WTC11 (cell line): ENCODE results near the gene HAUS8. TPM values are rescaled to one million over a fixed set of nuclear protein-coding genes. Genes with fewer than 3 reads are reported as not detected.

ENCODE experiments used
- ATAC-seq: fragments of 200-7000 bp; cut with Tn5 transposase; 2 replicates; pipeline ENCODE4 v1.10.0; 2021; ENCODE audit warnings: mild to moderate bottlenecking, moderate library complexity
- CTCF ChIA-PET: fragments of 300-600 bp; sonication (Branson Sonifier 250); formaldehyde crosslinking; loops from one replicate; lab custom pipeline; 2021; ENCODE audit warnings: antibody characterized with exemption; lab: Charles Lee
- POLR2A ChIA-PET: fragments of 350-600 bp; sonication (Branson Sonifier 250); formaldehyde crosslinking; loops from one replicate; lab custom pipeline; 2021; ENCODE audit warnings: antibody characterized with exemption; lab: Charles Lee
- DNase-seq: peaks from one replicate; pipeline ENCODE4 v3.0.0; 2021; ENCODE audit warnings: low spot score
- H3K27ac Mint-ChIP-seq: 2 replicates; pipeline ENCODE4 v1.8.0; 2021; ENCODE audit warnings: mixed read lengths
- H3K27me3 Mint-ChIP-seq: 2 replicates; pipeline ENCODE4 v1.8.0; 2021; ENCODE audit warnings: low read depth, mild to moderate bottlenecking, moderate library complexity, mixed read lengths
- H3K36me3 Mint-ChIP-seq: 2 replicates; pipeline ENCODE4 v1.8.0; 2021; ENCODE audit warnings: mixed read lengths
- H3K4me1 Mint-ChIP-seq: 2 replicates; pipeline ENCODE4 v1.8.0; 2022; ENCODE audit warnings: mixed read lengths
- H3K4me3 Mint-ChIP-seq: 2 replicates; pipeline ENCODE4 v1.8.0; 2021; ENCODE audit warnings: mild to moderate bottlenecking, moderate library complexity, mixed read lengths
- H3K9me3 Mint-ChIP-seq: 2 replicates; pipeline ENCODE4 v1.8.0; 2021; ENCODE audit warnings: mixed read lengths
- AR ChIP-seq: fragments of 250-450 bp; sonication (Bioruptor Pico); IDR thresholded peaks from 2 replicates; pipeline ENCODE4 v1.9.0; 2021; ENCODE audit warnings: mild to moderate bottlenecking
- ATF6 ChIP-seq: sonication (generic); formaldehyde crosslinking; IDR thresholded peaks from 2 replicates; pipeline ENCODE4 v1.8.1; 2023; ENCODE audit warnings: mild to moderate bottlenecking, missing genetic modification reagents
- CREB1 ChIP-seq: sonication (generic); formaldehyde crosslinking; IDR thresholded peaks from 2 replicates; pipeline ENCODE4 v1.8.0; 2023; ENCODE audit warnings: mild to moderate bottlenecking, missing genetic modification reagents
- CREM ChIP-seq: sonication (generic); formaldehyde crosslinking; IDR thresholded peaks from 2 replicates; pipeline ENCODE4 v1.8.1; 2022; ENCODE audit warnings: mild to moderate bottlenecking, missing genetic modification reagents, moderate library complexity
- E2F1 ChIP-seq: sonication (generic); formaldehyde crosslinking; IDR thresholded peaks from 2 replicates; pipeline ENCODE4 v1.8.0; 2022; ENCODE audit warnings: mild to moderate bottlenecking, missing genetic modification reagents
- E2F4 ChIP-seq: sonication (generic); formaldehyde crosslinking; IDR thresholded peaks from 2 replicates; pipeline ENCODE4 v1.8.1; 2022; ENCODE audit warnings: low read depth, mild to moderate bottlenecking, moderate library complexity, missing genetic modification reagents, borderline replicate concordance
- ERG ChIP-seq: fragments of 250-450 bp; sonication (Bioruptor Pico); IDR thresholded peaks from 2 replicates; pipeline ENCODE4 v1.8.0; 2021; ENCODE audit warnings: mild to moderate bottlenecking
- ETV6 ChIP-seq: sonication (generic); formaldehyde crosslinking; IDR thresholded peaks from 2 replicates; pipeline ENCODE4 v1.8.1; 2022; ENCODE audit warnings: mild to moderate bottlenecking, missing genetic modification reagents
- FOXK1 ChIP-seq: sonication (generic); formaldehyde crosslinking; IDR thresholded peaks from 2 replicates; pipeline ENCODE4 v1.8.0; 2022; ENCODE audit warnings: mild to moderate bottlenecking, moderate library complexity, missing genetic modification reagents
- GABPB1 ChIP-seq: sonication (generic); formaldehyde crosslinking; IDR thresholded peaks from 2 replicates; pipeline ENCODE4 v1.8.1; 2023; ENCODE audit warnings: mild to moderate bottlenecking, missing genetic modification reagents
- GRHL2 ChIP-seq: fragments of 250-450 bp; sonication (Bioruptor Pico); IDR thresholded peaks from 2 replicates; pipeline ENCODE4 v1.8.0; 2022; ENCODE audit warnings: mild to moderate bottlenecking, moderate library complexity; ENCODE audit not compliant: insufficient replicate concordance, severe bottlenecking
- GTF2I ChIP-seq: fragments of 250-450 bp; sonication (Bioruptor Pico); conservative IDR thresholded peaks from 2 replicates; pipeline ENCODE4 v1.4.0; 2021; ENCODE audit warnings: mild to moderate bottlenecking
- HMGA2 ChIP-seq: fragments of 250-450 bp; sonication (Bioruptor Pico); IDR thresholded peaks from 2 replicates; pipeline ENCODE4 v1.4.0; 2021; ENCODE audit warnings: mild to moderate bottlenecking, moderate library complexity
- IRF1 ChIP-seq: sonication (generic); formaldehyde crosslinking; IDR thresholded peaks from 2 replicates; pipeline ENCODE4 v1.8.0; 2023; ENCODE audit warnings: missing genetic modification reagents
- NFYB ChIP-seq: sonication (generic); formaldehyde crosslinking; conservative IDR thresholded peaks from 2 replicates; pipeline ENCODE4 v1.8.0; 2022; ENCODE audit warnings: low read depth, missing genetic modification reagents
- SMAD4 ChIP-seq: sonication (generic); formaldehyde crosslinking; IDR thresholded peaks from 2 replicates; pipeline ENCODE4 v1.8.0; 2022; ENCODE audit warnings: mild to moderate bottlenecking, missing genetic modification reagents
- TCF7 ChIP-seq: sonication (generic); formaldehyde crosslinking; IDR thresholded peaks from 2 replicates; pipeline ENCODE4 v1.8.0; 2022; ENCODE audit warnings: mild to moderate bottlenecking, low read depth, missing genetic modification reagents, moderate library complexity
- TEAD4 ChIP-seq: sonication (generic); formaldehyde crosslinking; IDR thresholded peaks from 2 replicates; pipeline ENCODE4 v1.8.0; 2022; ENCODE audit warnings: mild to moderate bottlenecking, missing genetic modification reagents
- USF2 ChIP-seq: sonication (generic); formaldehyde crosslinking; IDR thresholded peaks from 2 replicates; pipeline ENCODE4 v1.8.1; 2023; ENCODE audit warnings: mild to moderate bottlenecking, missing genetic modification reagents, moderate library complexity
- ZBTB21 ChIP-seq: sonication (generic); formaldehyde crosslinking; IDR thresholded peaks from 2 replicates; pipeline ENCODE4 v1.8.1; 2023; ENCODE audit warnings: mild to moderate bottlenecking, missing genetic modification reagents, borderline replicate concordance
- ZNF219 ChIP-seq: sonication (generic); formaldehyde crosslinking; IDR thresholded peaks from 2 replicates; pipeline ENCODE4 v1.8.0; 2023; ENCODE audit warnings: missing genetic modification reagents, mild to moderate bottlenecking, borderline replicate concordance
- ZNF416 ChIP-seq: fragments of 250-450 bp; sonication (Bioruptor Pico); IDR thresholded peaks from 2 replicates; pipeline ENCODE4 v1.9.0; 2021; ENCODE audit warnings: mild to moderate bottlenecking, inconsistent platforms
- ZNF423 ChIP-seq: fragments of 250-450 bp; sonication (Bioruptor Pico); IDR thresholded peaks from 2 replicates; pipeline ENCODE4 v2.1.2; 2022; ENCODE audit warnings: mild to moderate bottlenecking, moderate library complexity
- ZNF671 ChIP-seq: fragments of 250-450 bp; sonication (Bioruptor Pico); IDR thresholded peaks from 2 replicates; pipeline ENCODE4 v1.8.0; 2021; ENCODE audit warnings: mild to moderate bottlenecking
- total RNA-seq: library from RNA; stranded (reverse); gene quantifications from 3 replicates; pipeline ENCODE4 v1.2.3, GENCODE V29; 2021

HAUS8 gene
- total RNA-seq, 1 experiment from 2014 or later = 29.7 TPM

- Mint-ChIP-seq H3K4me3 (no peak overlapping the region), H3K36me3 (peaks cover 27% of the 10 kb centered on the region), H3K27me3 (peaks cover 32% of the 10 kb centered on the region), H3K9me3 (peaks cover 36% of the 10 kb centered on the region), H3K4me1 (peaks cover 8% of the 10 kb centered on the region), H3K27ac (no peak overlapping the region)
- ATAC-seq (no peak), DNase-seq (no peak)
- CTCF ChIA-PET = no interaction called here
- POLR2A ChIA-PET = no interaction called here
- no peak for TF ChIP-seq ZNF219 (CRISPR knock-in tag)
- no peak for TF ChIP-seq ZNF671
- no peak for TF ChIP-seq CREM (CRISPR knock-in tag)
- no peak for TF ChIP-seq ZNF423 (CRISPR knock-in tag)
- no peak for TF ChIP-seq ETV6 (CRISPR knock-in tag)
- no peak for TF ChIP-seq USF2 (CRISPR knock-in tag)
- TF ChIP-seq ERG (CRISPR knock-in tag) = no peak
- no peak for TF ChIP-seq NFYB
- no peak for TF ChIP-seq ZBTB21
- no peak for TF ChIP-seq IRF1
- no peak for TF ChIP-seq ZNF416 (CRISPR knock-in tag)
- no peak for TF ChIP-seq E2F1 (CRISPR knock-in tag)
- TF ChIP-seq TEAD4 (CRISPR knock-in tag) = no peak
- TF ChIP-seq GABPB1 (CRISPR knock-in tag) = no peak
Observed at GRCh38 chr19:17021793-17022590, 53.3 kb downstream of the HAUS8 start.

- Mint-ChIP-seq H3K9me3 (peaks cover 42% of the 10 kb centered on the region), H3K27ac (no peak overlapping the region), H3K4me3 (no peak overlapping the region), H3K4me1 (peaks cover 8% of the 10 kb centered on the region), H3K36me3 (peaks cover 27% of the 10 kb centered on the region), H3K27me3 (peaks cover 32% of the 10 kb centered on the region)
- ATAC-seq (no peak), DNase-seq (no peak)
- ChIA-PET CTCF (no interaction called here), POLR2A (no interaction called here)
- no peak for TF ChIP-seq SMAD4 (CRISPR knock-in tag)
- TF ChIP-seq CREB1 (CRISPR knock-in tag) = no peak
- TF ChIP-seq TCF7 = no peak
- no peak for TF ChIP-seq GRHL2 (CRISPR knock-in tag)
- no peak for TF ChIP-seq ZNF423 (CRISPR knock-in tag)
- no peak for TF ChIP-seq ATF6 (CRISPR knock-in tag)
- no peak for TF ChIP-seq E2F4 (CRISPR knock-in tag)
- TF ChIP-seq CREM (CRISPR knock-in tag) = no peak
- no peak for TF ChIP-seq GTF2I (CRISPR knock-in tag)
- TF ChIP-seq AR (CRISPR knock-in tag) = no peak
- no peak for TF ChIP-seq FOXK1
- no peak for TF ChIP-seq HMGA2 (CRISPR knock-in tag)
Observed at GRCh38 chr19:17021328-17021727, 53.9 kb downstream of the HAUS8 start.
